Measurements from ENCODE around the gene FKRP.

Gene FKRP

DNA sequence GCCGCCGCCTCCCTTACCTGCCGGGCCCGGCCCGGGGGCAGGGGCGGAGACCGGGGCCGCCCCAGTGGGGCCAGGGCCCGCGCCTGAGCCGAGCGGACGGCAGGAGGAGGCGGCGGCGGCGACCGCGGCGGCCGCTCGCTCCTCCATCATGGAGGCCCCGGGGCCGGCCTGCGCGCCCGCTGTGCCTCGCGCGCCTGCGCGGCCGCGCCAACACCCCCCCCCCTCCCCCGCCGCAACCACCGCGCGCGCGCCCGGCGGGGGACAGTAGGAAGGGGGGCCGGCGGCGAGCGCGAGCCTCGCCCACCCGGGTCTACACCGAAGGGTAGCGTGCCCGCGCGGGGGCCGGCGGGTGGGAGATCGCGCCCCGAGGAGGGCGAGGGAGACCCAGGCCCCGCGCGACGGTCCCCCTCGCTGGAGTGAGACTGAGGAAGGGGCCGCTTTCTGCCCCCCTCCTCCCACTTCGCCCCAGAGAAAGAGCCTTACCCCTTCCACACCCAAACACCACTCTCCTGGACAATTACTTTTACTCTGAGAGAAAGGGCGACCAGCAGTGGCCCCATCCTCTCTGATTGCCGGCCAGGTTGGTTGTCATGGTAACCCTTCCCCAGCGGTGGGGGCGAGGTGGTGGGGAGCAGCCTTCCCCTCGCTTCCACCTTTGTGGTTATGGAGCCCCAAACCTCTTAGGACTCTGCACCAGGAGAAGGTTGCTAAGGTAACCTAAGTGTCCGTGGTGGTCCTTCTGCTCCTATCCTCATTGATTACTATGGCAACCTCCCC, 612 bp downstream of the FKRP start, which contains the start of gene STRN4:
TSS of gene STRN4 (minus strand) at position 170 of the 777 bp plus-strand sequence. CDS start at position 150, 20 bp downstream.
- Histone ChIP-seq H3K4me1 (ENCODE audit: control insufficient read depth, insufficient read depth, low read length, unreplicated experiment) (no peaks in the 10 kb centered on the region), H3K4me3 (ENCODE audit: low read depth, low read length) (peak within 1 kb of the TSS; percentile 89), H3K79me2 (ENCODE audit: control insufficient read depth, insufficient read depth, low read length, unreplicated experiment) (peaks cover 44% of the 10 kb centered on the region), H3K27me3 (ENCODE audit: insufficient read depth, low read length) (no peaks in the 10 kb centered on the region), H3K36me3 (ENCODE audit: insufficient read depth, low read length) (no peaks in the 10 kb centered on the region), H3K27ac (ENCODE audit: low read depth, low read length) (peak within 1 kb of the TSS; percentile 57; the same call in 1 of the 2 replicates), H2AFZ (ENCODE audit: low read length, unreplicated experiment) (peak within 1 kb of the TSS; percentile 99)

- H2AFZ ChIP-seq (ENCODE audit: low read length, unreplicated experiment) = no peak overlapping the region
Observed at GRCh38 chr19:46748325-46749109, 2.7 kb downstream of the FKRP start.

DNA sequence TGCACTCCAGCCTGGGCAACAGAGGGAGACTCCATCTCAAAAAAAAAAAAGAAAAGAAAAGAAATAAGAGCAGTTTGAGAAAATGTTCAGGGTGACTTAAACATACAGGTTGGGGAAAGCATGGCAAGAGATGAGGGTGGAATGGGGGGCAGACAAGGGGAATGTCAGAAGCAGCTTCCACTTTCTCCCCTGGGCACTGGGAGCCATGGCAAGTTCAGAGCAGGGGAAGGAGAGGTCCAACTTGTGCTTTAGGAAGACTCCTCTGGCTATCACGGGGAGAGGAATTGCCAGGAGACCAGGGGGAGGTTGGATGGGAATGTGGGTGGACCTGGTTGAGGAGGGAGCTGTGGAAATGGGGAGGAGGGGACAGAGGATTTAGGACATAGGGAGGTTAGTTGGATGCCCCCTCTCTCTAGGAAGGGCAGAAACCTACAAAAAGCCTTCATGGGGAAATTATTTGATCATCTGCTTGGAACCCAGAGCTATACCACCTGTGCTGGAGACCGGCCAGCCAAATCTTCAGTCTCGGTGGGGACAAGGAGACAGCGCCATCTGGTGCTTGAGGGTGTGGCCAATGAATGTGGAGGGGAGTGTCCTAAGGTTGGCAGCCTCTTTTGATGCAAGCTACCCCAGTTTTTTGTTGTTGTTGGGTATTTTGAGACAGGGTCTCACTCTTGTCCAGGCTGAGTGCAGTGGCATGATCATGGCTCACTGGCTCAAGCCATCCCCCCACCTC, 7.7 kb downstream of the FKRP start:
- no peaks in the 10 kb centered on the region for H3K36me3 ChIP-seq (ENCODE audit: insufficient read depth, low read length)
- no peaks in the 10 kb centered on the region for H3K4me1 ChIP-seq (ENCODE audit: control insufficient read depth, insufficient read depth, low read length, unreplicated experiment)
- H2AFZ ChIP-seq (ENCODE audit: low read length, unreplicated experiment) = no peak overlapping the region
- no peak overlapping the region for H3K27ac ChIP-seq (ENCODE audit: low read depth, low read length)
- H3K27me3 ChIP-seq (ENCODE audit: insufficient read depth, low read length) = no peaks in the 10 kb centered on the region
- no peaks in the 10 kb centered on the region for H3K79me2 ChIP-seq (ENCODE audit: control insufficient read depth, insufficient read depth, low read length, unreplicated experiment)
- no peak overlapping the region for H3K4me3 ChIP-seq (ENCODE audit: low read depth, low read length)

More at GRCh38 chr19:46748325-46749109, 2.7 kb downstream of the FKRP start:
- H3K4me1 ChIP-seq (ENCODE audit: control insufficient read depth, insufficient read depth, low read length, unreplicated experiment) = no peaks in the 10 kb centered on the region
- H3K79me2 ChIP-seq (ENCODE audit: control insufficient read depth, insufficient read depth, low read length, unreplicated experiment) = peaks cover 24% of the 10 kb centered on the region
- no peaks in the 10 kb centered on the region for H3K36me3 ChIP-seq (ENCODE audit: insufficient read depth, low read length)
- no peaks in the 10 kb centered on the region for H3K27me3 ChIP-seq (ENCODE audit: insufficient read depth, low read length)
- H3K27ac ChIP-seq (ENCODE audit: low read depth, low read length) = no peak overlapping the region
- H3K4me3 ChIP-seq (ENCODE audit: low read depth, low read length) = no peak overlapping the region

- H3K79me2 ChIP-seq (ENCODE audit: control insufficient read depth, insufficient read depth, low read length, unreplicated experiment) = no peaks in the 10 kb centered on the region
- H3K4me1 ChIP-seq (ENCODE audit: control insufficient read depth, insufficient read depth, low read length, unreplicated experiment) = peaks cover 9% of the 10 kb centered on the region
- H3K36me3 ChIP-seq (ENCODE audit: insufficient read depth, low read length) = no peaks in the 10 kb centered on the region
- 0 out of 2 replicates have a peak overlapping the region, but pooled peaks have one; percentile 23 for H3K27ac ChIP-seq (ENCODE audit: low read depth, low read length)
- no peak overlapping the region for H2AFZ ChIP-seq (ENCODE audit: low read length, unreplicated experiment)
- H3K4me3 ChIP-seq (ENCODE audit: low read depth, low read length) = no peak overlapping the region
- H3K27me3 ChIP-seq (ENCODE audit: insufficient read depth, low read length) = no peaks in the 10 kb centered on the region
Observed at GRCh38 chr19:46755077-46755852, 9.4 kb downstream of the FKRP start.

GRCh38 chr19:46755853-46756543, 10.1 kb downstream of the FKRP start:
- Histone ChIP-seq H3K4me1 (ENCODE audit: control insufficient read depth, insufficient read depth, low read length, unreplicated experiment) (peaks cover 14% of the 10 kb centered on the region), H3K27me3 (ENCODE audit: insufficient read depth, low read length) (no peaks in the 10 kb centered on the region), H3K27ac (ENCODE audit: low read depth, low read length) (no peak overlapping the region), H3K79me2 (ENCODE audit: control insufficient read depth, insufficient read depth, low read length, unreplicated experiment) (no peaks in the 10 kb centered on the region), H3K4me3 (ENCODE audit: low read depth, low read length) (no peak overlapping the region), H3K36me3 (ENCODE audit: insufficient read depth, low read length) (no peaks in the 10 kb centered on the region), H2AFZ (ENCODE audit: low read length, unreplicated experiment) (no peak overlapping the region)

- Histone ChIP-seq H3K4me1 (ENCODE audit: control insufficient read depth, insufficient read depth, low read length, unreplicated experiment) (peaks cover 14% of the 10 kb centered on the region), H3K27me3 (ENCODE audit: insufficient read depth, low read length) (no peaks in the 10 kb centered on the region), H2AFZ (ENCODE audit: low read length, unreplicated experiment) (no peak overlapping the region), H3K36me3 (ENCODE audit: insufficient read depth, low read length) (no peaks in the 10 kb centered on the region), H3K4me3 (ENCODE audit: low read depth, low read length) (no peak overlapping the region), H3K79me2 (ENCODE audit: control insufficient read depth, insufficient read depth, low read length, unreplicated experiment) (no peaks in the 10 kb centered on the region), H3K27ac (ENCODE audit: low read depth, low read length) (no peak overlapping the region)
Observed at GRCh38 chr19:46756544-46756888, 10.7 kb downstream of the FKRP start.

- Histone ChIP-seq H3K79me2 (ENCODE audit: control insufficient read depth, insufficient read depth, low read length, unreplicated experiment) (no peaks in the 10 kb centered on the region), H3K4me1 (ENCODE audit: control insufficient read depth, insufficient read depth, low read length, unreplicated experiment) (peaks cover 14% of the 10 kb centered on the region), H3K27me3 (ENCODE audit: insufficient read depth, low read length) (no peaks in the 10 kb centered on the region), H2AFZ (ENCODE audit: low read length, unreplicated experiment) (no peak overlapping the region), H3K27ac (ENCODE audit: low read depth, low read length) (no peak overlapping the region), H3K4me3 (ENCODE audit: low read depth, low read length) (no peak overlapping the region), H3K36me3 (ENCODE audit: insufficient read depth, low read length) (no peaks in the 10 kb centered on the region)
Observed at GRCh38 chr19:46759206-46759605, 13.3 kb downstream of the FKRP start.

DNA sequence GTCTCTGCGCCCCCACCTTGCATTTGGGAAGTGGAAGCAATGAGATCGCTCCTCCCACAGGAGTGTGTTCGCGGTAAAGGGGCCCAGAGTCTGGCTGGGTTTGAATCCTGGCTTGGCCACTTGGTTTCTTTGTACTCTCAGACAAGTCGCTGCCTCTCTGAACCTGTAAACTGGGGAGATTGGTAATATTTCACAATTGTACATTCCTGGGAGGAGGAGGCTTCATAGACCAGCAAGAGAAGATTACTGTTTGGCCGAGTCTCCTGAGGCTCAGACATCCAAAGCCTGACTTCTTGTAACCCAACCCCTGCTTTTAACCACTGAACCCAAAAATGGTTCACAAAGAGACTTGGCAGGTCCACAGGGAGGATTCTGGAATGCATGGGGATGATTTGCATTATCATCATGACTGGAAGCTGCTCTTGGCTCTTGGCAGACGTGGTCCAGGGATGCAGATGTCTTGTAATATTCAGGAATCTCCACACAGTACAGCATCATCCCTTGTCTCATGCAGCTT, 14.0 kb downstream of the FKRP start:
- Histone ChIP-seq H3K27ac (ENCODE audit: low read depth, low read length) (peak overlapping the region; percentile 62), H3K4me1 (ENCODE audit: control insufficient read depth, insufficient read depth, low read length, unreplicated experiment) (peaks cover 14% of the 10 kb centered on the region), H3K4me3 (ENCODE audit: low read depth, low read length) (no peak overlapping the region), H3K79me2 (ENCODE audit: control insufficient read depth, insufficient read depth, low read length, unreplicated experiment) (no peaks in the 10 kb centered on the region), H3K27me3 (ENCODE audit: insufficient read depth, low read length) (no peaks in the 10 kb centered on the region), H3K36me3 (ENCODE audit: insufficient read depth, low read length) (no peaks in the 10 kb centered on the region), H2AFZ (ENCODE audit: low read length, unreplicated experiment) (no peak overlapping the region)

- H2AFZ ChIP-seq (ENCODE audit: low read length, unreplicated experiment) = no peak overlapping the region
- H3K27ac ChIP-seq (ENCODE audit: low read depth, low read length) = peak overlapping the region; percentile 62
- H3K36me3 ChIP-seq (ENCODE audit: insufficient read depth, low read length) = no peaks in the 10 kb centered on the region
- H3K79me2 ChIP-seq (ENCODE audit: control insufficient read depth, insufficient read depth, low read length, unreplicated experiment) = no peaks in the 10 kb centered on the region
- no peak overlapping the region for H3K4me3 ChIP-seq (ENCODE audit: low read depth, low read length)
- peaks cover 14% of the 10 kb centered on the region for H3K4me1 ChIP-seq (ENCODE audit: control insufficient read depth, insufficient read depth, low read length, unreplicated experiment)
- no peaks in the 10 kb centered on the region for H3K27me3 ChIP-seq (ENCODE audit: insufficient read depth, low read length)
Observed at GRCh38 chr19:46760363-46760762, 14.5 kb downstream of the FKRP start.
